Tibial artery (tissue), 4 donors: ENCODE measurements around the gene CEP57L1.

ENCODE experiments used
- DNase-seq, 2 donors: peaks; one replicate each; pipeline ENCODE4 v3.0.0-alpha.2; 2019
- H3K27ac ChIP-seq, 2 donors: fragments of 200-600 bp; sonication (generic) in 1 of 2; 1 replicate in 1 of 2; 2 replicates in 1 of 2; pipeline ENCODE4 v1.5.1; 2018 to 2019; ENCODE audit warnings: mild to moderate bottlenecking in 1 of 2
- H3K27me3 ChIP-seq, 2 donors: fragments of 200-600 bp; sonication (generic) in 1 of 2; one replicate each; pipeline versions ENCODE4 v1.5.1 to v1.6.0; 2016 to 2019
- H3K36me3 ChIP-seq, 3 donors: fragments of 200-600 bp; sonication (generic) in 2 of 3; one replicate each; pipeline ENCODE4 v1.5.1; 2016 to 2019; ENCODE audit warnings: mild to moderate bottlenecking in 2 of 3
- H3K4me1 ChIP-seq, 4 donors: fragments of 200-600 bp; sonication (generic) in 2 of 4; 1 replicate in 3 of 4; 2 replicates in 1 of 4; pipeline ENCODE4 v1.5.1; 2016 to 2019
- H3K4me3 ChIP-seq, 2 donors: fragments of 200-600 bp; sonication (generic) in 1 of 2; 1 replicate in 1 of 2; 2 replicates in 1 of 2; pipeline ENCODE4 v1.5.1; 2018 to 2019; ENCODE audit warnings: mild to moderate bottlenecking in 2 of 2
- H3K9me3 ChIP-seq, 3 donors: fragments of 200-600 bp; sonication (generic) in 1 of 3; one replicate each; pipeline ENCODE4 v1.5.1; 2016 to 2019
- CTCF ChIP-seq, 2 experiments: fragments of 200-600 bp in 1 of 2; fragments of 450-650 bp in 1 of 2; IDR thresholded peaks; one replicate each; pipeline ENCODE4 v1.5.1; 2017 to 2019; ENCODE audit warnings: antibody characterized with exemption in 2 of 2, mild to moderate bottlenecking in 1 of 2, moderate library complexity in 1 of 2
- intact Hi-C: fragments of 100-400 bp; cut with DNase I; formaldehyde crosslinking; loops from one replicate; pipeline ENCODE4 v1.15.0; 2023; ENCODE audit warnings: low total_unique reads

Gene CEP57L1

GRCh38 chr6:109051301-109052017 lies 43.8 kb upstream of the CEP57L1 start:
- H3K27me3 ChIP-seq, result no peaks in the 10 kb centered on the region
- H3K36me3 ChIP-seq, result no peaks in the 10 kb centered on the region
- intact Hi-C loops, result no loop called here
- no peak for TF ChIP-seq CTCF (IDR thresholded peaks at IDR 0.05)
- H3K4me1 ChIP-seq, result peaks cover 0 to 37% (median 4%) of the 10 kb centered on the region in 4 donors
- H3K9me3 ChIP-seq, result no peaks in the 10 kb centered on the region
- no peak for DNase-seq
- H3K27ac ChIP-seq, result no peak overlapping the region
- H3K4me3 ChIP-seq, result no peak overlapping the region

DNA sequence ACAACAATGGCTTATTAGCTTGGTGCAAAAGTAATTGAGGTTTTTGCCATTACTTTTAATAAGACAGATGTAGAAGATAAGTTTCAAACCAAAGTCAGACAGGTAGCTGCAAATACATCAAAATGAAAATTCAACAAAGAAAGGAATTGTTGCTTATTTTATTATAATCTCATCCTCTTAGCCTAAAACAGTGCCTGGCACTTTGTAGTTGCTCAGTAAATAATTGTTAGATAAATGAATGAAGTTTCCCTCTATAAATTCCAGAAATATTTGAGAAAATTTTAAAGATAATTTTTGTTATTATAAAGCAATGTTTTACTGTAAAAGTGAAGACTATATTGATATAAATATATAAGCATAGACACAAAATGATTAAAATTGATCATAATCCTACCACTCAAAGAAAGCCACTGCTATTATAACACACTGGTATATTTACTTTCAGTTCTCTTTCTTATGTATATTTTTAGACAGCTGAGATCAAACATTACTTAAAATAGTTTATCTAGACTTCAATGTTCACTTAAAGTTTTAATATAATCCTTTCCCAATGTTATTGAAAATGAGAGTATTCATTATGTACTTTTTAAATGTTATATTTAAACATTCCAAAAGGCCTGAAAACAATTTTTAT lies 43.2 kb upstream of the CEP57L1 start:
- Histone ChIP-seq H3K4me1 (peaks cover 0 to 43% (median 4%) of the 10 kb centered on the region in 4 donors), H3K27ac (no peak overlapping the region), H3K27me3 (no peaks in the 10 kb centered on the region), H3K9me3 (no peaks in the 10 kb centered on the region), H3K4me3 (no peak overlapping the region), H3K36me3 (no peaks in the 10 kb centered on the region)
- intact Hi-C loops, result no loop called here
- TF ChIP-seq CTCF (IDR thresholded peaks at IDR 0.05), result no peak
- DNase-seq, result no peak

- no peaks in the 10 kb centered on the region for H3K36me3 ChIP-seq
- no peak overlapping the region for H3K27ac ChIP-seq
- peaks cover 0 to 51% (median 4%) of the 10 kb centered on the region in 4 donors for H3K4me1 ChIP-seq
- intact Hi-C loops, result no loop called here
- H3K9me3 ChIP-seq, result no peaks in the 10 kb centered on the region
- no peak for DNase-seq
- no peaks in the 10 kb centered on the region for H3K27me3 ChIP-seq
- no peak overlapping the region for H3K4me3 ChIP-seq
- no peak for TF ChIP-seq CTCF (IDR thresholded peaks at IDR 0.05)
These were observed 42.5 kb upstream of the CEP57L1 start for GRCh38 chr6:109052852-109053251.

- DNase-seq, result no peak
- intact Hi-C loops, result no loop called here
- Histone ChIP-seq H3K4me3 (no peak overlapping the region), H3K4me1 (peaks cover 0 to 55% (median 4%) of the 10 kb centered on the region in 4 donors), H3K36me3 (no peaks in the 10 kb centered on the region), H3K27ac (no peak overlapping the region), H3K9me3 (no peaks in the 10 kb centered on the region), H3K27me3 (no peaks in the 10 kb centered on the region)
- TF ChIP-seq CTCF (IDR thresholded peaks at IDR 0.05), result no peak
These were observed 42.0 kb upstream of the CEP57L1 start for GRCh38 chr6:109053336-109053735.

- no peaks in the 10 kb centered on the region for H3K27me3 ChIP-seq
- TF ChIP-seq CTCF (IDR thresholded peaks at IDR 0.05), result no peak
- H3K36me3 ChIP-seq, result no peaks in the 10 kb centered on the region
- H3K27ac ChIP-seq, result peak overlapping the region; percentile 23 to 55
- no peak overlapping the region for H3K4me3 ChIP-seq
- intact Hi-C loops, result no loop called here
- no peaks in the 10 kb centered on the region for H3K9me3 ChIP-seq
- peaks cover 0 to 74% (median 9%) of the 10 kb centered on the region in 4 donors for H3K4me1 ChIP-seq
- DNase-seq, result no peak
These were observed 39.5 kb upstream of the CEP57L1 start for GRCh38 chr6:109055771-109056235.
